SK-N-SH treated with all-trans-retinoic acid at 6 μM for 48 hours (cell line): ENCODE results near the gene CCNY.

Experiments
- ATAC-seq: fragments of 200-7000 bp; cut with Tn5 transposase; 3 replicates; pipeline ENCODE4 v1.9.1; 2020; ENCODE audit warnings: mild to moderate bottlenecking, moderate library complexity
- ARNTL ChIP-seq: fragments of 450-650 bp; formaldehyde crosslinking; IDR thresholded peaks from 2 replicates; pipeline ENCODE4 v1.5.0; 2020; ENCODE audit warnings: low read depth, mild to moderate bottlenecking, moderate library complexity, borderline replicate concordance
- BACH2 ChIP-seq: fragments of 250-450 bp; sonication (Bioruptor Pico); IDR thresholded peaks from 2 replicates; pipeline ENCODE4 v1.9.0; 2021; ENCODE audit warnings: mild to moderate bottlenecking, borderline replicate concordance
- CREB5 ChIP-seq: fragments of 250-450 bp; sonication (Bioruptor Pico); IDR thresholded peaks from 2 replicates; pipeline ENCODE4 v1.5.1; 2020; ENCODE audit warnings: low read depth, mild to moderate bottlenecking, moderate library complexity
- CSDC2 ChIP-seq: fragments of 250-450 bp; sonication (Bioruptor Pico); IDR thresholded peaks from 2 replicates; pipeline ENCODE4 v1.5.0; 2020; ENCODE audit warnings: mild to moderate bottlenecking, moderate library complexity
- ESRRG ChIP-seq: fragments of 250-450 bp; sonication (Bioruptor Pico); IDR thresholded peaks from 2 replicates; pipeline ENCODE4 v1.6.1; 2021; ENCODE audit warnings: mild to moderate bottlenecking
- GLIS3 ChIP-seq: fragments of 250-450 bp; sonication (Bioruptor Pico); IDR thresholded peaks from 2 replicates; pipeline ENCODE4 v1.5.0; 2020; ENCODE audit warnings: mild to moderate bottlenecking, moderate library complexity
- ISL1 ChIP-seq: fragments of 250-450 bp; sonication (Bioruptor Pico); IDR thresholded peaks from 2 replicates; pipeline ENCODE4 v2.1.2; 2022; ENCODE audit warnings: mild to moderate bottlenecking, moderate library complexity
- OSR1 ChIP-seq: fragments of 250-450 bp; sonication (Bioruptor Pico); IDR thresholded peaks from 2 replicates; pipeline ENCODE4 v1.8.0; 2022; ENCODE audit warnings: moderate library complexity, mild to moderate bottlenecking, inconsistent platforms
- PATZ1 ChIP-seq: fragments of 250-450 bp; sonication (Bioruptor Pico); IDR thresholded peaks from 2 replicates; pipeline ENCODE4 v1.8.0; 2020; ENCODE audit warnings: mild to moderate bottlenecking, moderate library complexity, borderline replicate concordance
- POU6F1 ChIP-seq: fragments of 250-450 bp; sonication (Bioruptor Pico); IDR thresholded peaks from 2 replicates; pipeline ENCODE4 v1.8.0; 2021; ENCODE audit warnings: low read depth, mild to moderate bottlenecking, moderate library complexity, borderline replicate concordance
- PPARA ChIP-seq: fragments of 250-450 bp; sonication (Bioruptor Pico); IDR thresholded peaks from 2 replicates; pipeline ENCODE4 v1.5.0; 2020; ENCODE audit warnings: mild to moderate bottlenecking, borderline replicate concordance
- RARB ChIP-seq: fragments of 250-450 bp; sonication (Bioruptor Pico); IDR thresholded peaks from 2 replicates; pipeline ENCODE4 v1.8.0; 2021; ENCODE audit warnings: mild to moderate bottlenecking, moderate library complexity
- SNAI2 ChIP-seq: fragments of 250-450 bp; sonication (Bioruptor Pico); IDR thresholded peaks from 2 replicates; pipeline ENCODE4 v1.5.0; 2020; ENCODE audit warnings: mild to moderate bottlenecking, moderate library complexity
- TCF4 ChIP-seq: fragments of 250-450 bp; sonication (Bioruptor Pico); IDR thresholded peaks from 2 replicates; pipeline ENCODE4 v1.8.0; 2021; ENCODE audit warnings: mild to moderate bottlenecking, moderate library complexity, borderline replicate concordance
- TSHZ2 ChIP-seq: fragments of 250-450 bp; sonication (Bioruptor Pico); IDR thresholded peaks from 2 replicates; pipeline ENCODE4 v1.5.0; 2020; ENCODE audit warnings: mild to moderate bottlenecking, moderate library complexity
- ZC3H10 ChIP-seq: fragments of 250-450 bp; sonication (Bioruptor Pico); IDR thresholded peaks from 2 replicates; pipeline ENCODE4 v1.5.1; 2021; ENCODE audit warnings: mild to moderate bottlenecking, moderate library complexity
- ZFP3 ChIP-seq: fragments of 250-450 bp; sonication (Bioruptor Pico); IDR thresholded peaks from 2 replicates; pipeline ENCODE4 v1.5.0; 2020; ENCODE audit warnings: mild to moderate bottlenecking, moderate library complexity
- ZFP30 ChIP-seq: fragments of 450-650 bp; formaldehyde crosslinking; IDR thresholded peaks from 2 replicates; pipeline ENCODE4 v1.5.0; 2022; ENCODE audit warnings: mild to moderate bottlenecking, moderate library complexity
- ZNF565 ChIP-seq: fragments of 450-650 bp; formaldehyde crosslinking; conservative IDR thresholded peaks from 2 replicates; pipeline ENCODE4 v1.5.0; 2020; ENCODE audit warnings: low read depth, mild to moderate bottlenecking, moderate library complexity
- ZNF70 ChIP-seq: fragments of 450-650 bp; formaldehyde crosslinking; IDR thresholded peaks from 2 replicates; pipeline ENCODE4 v1.5.0; 2020; ENCODE audit warnings: mild to moderate bottlenecking, moderate library complexity
- ZNF8 ChIP-seq: fragments of 450-650 bp; formaldehyde crosslinking; IDR thresholded peaks from 2 replicates; pipeline ENCODE4 v1.5.0; 2020; ENCODE audit warnings: mild to moderate bottlenecking, moderate library complexity

CCNY gene

GRCh38 chr10:35504132-35504531, 167.8 kb downstream of the CCNY start:
- ATAC-seq, result no peak
- no peak for TF ChIP-seq CREB5 (CRISPR knock-in tag)
- no peak for TF ChIP-seq ZNF8
- TF ChIP-seq RARB, result no peak
- TF ChIP-seq POU6F1 (CRISPR knock-in tag), result no peak
- TF ChIP-seq ZNF70 (CRISPR knock-in tag), result no peak
- TF ChIP-seq ZFP3 (CRISPR knock-in tag), result no peak
- no peak for TF ChIP-seq GLIS3 (CRISPR knock-in tag)
- no peak for TF ChIP-seq CSDC2
- TF ChIP-seq ZNF565, result no peak
- TF ChIP-seq ISL1 (CRISPR knock-in tag), result no peak
- no peak for TF ChIP-seq PPARA
- no peak for TF ChIP-seq ESRRG (CRISPR knock-in tag)
- TF ChIP-seq BACH2 (CRISPR knock-in tag), result no peak
- TF ChIP-seq PATZ1 (CRISPR knock-in tag), result no peak
- TF ChIP-seq TSHZ2 (CRISPR knock-in tag), result no peak
- no peak for TF ChIP-seq ZC3H10
- no peak for TF ChIP-seq ZFP30 (CRISPR knock-in tag)
- no peak for TF ChIP-seq ARNTL (CRISPR knock-in tag)

- TF ChIP-seq PATZ1 (CRISPR knock-in tag), result no peak
- TF ChIP-seq ZC3H10, result no peak
- TF ChIP-seq, all 23 proteins: peak for 0
- ATAC-seq, result no peak
Measured at GRCh38 chr10:35505241-35505873, 169.0 kb downstream of the CCNY start.

GRCh38 chr10:35506741-35507140, 170.4 kb downstream of the CCNY start:
- TF ChIP-seq POU6F1 (CRISPR knock-in tag), result no peak
- TF ChIP-seq TSHZ2 (CRISPR knock-in tag), result no peak
- no peak for TF ChIP-seq ZNF8
- no peak for TF ChIP-seq ZFP3 (CRISPR knock-in tag)
- no peak for TF ChIP-seq ZFP30 (CRISPR knock-in tag)
- TF ChIP-seq SNAI2 (CRISPR knock-in tag), result no peak
- TF ChIP-seq TCF4 (CRISPR knock-in tag), result no peak
- TF ChIP-seq OSR1 (CRISPR knock-in tag), result no peak
- no peak for TF ChIP-seq CREB5 (CRISPR knock-in tag)
- no peak for TF ChIP-seq BACH2 (CRISPR knock-in tag)
- no peak for TF ChIP-seq ESRRG (CRISPR knock-in tag)
- no peak for ATAC-seq
